HG03280 (cell line): ENCODE measurements around the gene UGT2A2.

Experiments
- ATAC-seq: cut with Tn5 transposase; IDR thresholded peaks from one replicate; pipeline ENCODE4 v1.9.1; 2021; ENCODE audit warnings: mild to moderate bottlenecking, moderate library complexity; ENCODE audit not compliant: unreplicated experiment

UGT2A2 gene

DNA sequence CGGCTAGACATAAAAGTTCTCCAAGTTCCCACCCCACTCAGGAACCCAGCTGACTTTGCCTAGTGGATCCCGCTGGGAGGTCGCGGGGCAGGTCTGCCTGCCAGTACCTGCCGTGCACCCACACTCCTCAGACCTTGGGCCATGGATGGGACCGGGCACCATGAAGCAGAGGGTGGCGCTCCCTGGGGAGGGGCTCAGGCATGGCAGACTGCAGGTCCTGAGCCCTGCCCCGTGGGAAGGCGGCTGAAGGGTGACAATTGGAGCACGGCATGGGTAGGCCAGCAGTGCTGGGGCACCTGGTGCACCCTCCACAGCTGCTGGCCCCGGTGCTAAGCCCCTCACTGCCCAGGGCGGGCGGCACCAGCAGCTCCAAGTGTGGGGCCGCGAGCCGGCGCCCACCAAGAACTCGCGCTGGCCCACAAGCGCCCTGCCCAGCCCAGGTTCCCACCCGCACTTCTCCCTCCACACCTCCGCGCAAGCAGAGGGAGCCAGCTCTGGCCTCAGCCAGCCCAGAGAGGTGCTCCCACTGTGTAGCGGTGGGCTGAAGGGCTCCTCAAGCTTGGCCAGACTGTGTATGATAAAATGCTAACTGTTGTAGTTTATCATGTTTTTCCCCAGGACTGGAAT lies 63.1 kb downstream of the UGT2A2 start:
- ATAC-seq = no peak

DNA sequence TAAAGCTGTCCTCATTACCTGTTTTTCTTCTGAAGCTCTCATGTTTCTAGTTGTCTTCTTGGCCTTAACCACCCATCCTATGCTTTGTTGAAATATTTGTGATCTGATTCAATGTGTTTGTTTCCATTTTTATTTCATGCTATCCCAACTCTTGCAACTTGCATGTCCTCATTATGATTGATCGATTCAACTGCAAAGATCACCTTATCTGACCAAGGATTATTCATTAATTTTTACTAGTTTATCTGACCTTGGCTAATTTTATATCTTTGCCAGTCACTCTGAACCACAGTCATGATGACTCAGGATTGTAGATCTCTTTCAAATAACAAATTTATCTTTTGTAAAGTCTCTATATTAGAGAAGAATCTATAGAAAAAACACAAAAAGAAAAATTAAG lies 70.7 kb downstream of the UGT2A2 start:
- no peak for ATAC-seq

DNA sequence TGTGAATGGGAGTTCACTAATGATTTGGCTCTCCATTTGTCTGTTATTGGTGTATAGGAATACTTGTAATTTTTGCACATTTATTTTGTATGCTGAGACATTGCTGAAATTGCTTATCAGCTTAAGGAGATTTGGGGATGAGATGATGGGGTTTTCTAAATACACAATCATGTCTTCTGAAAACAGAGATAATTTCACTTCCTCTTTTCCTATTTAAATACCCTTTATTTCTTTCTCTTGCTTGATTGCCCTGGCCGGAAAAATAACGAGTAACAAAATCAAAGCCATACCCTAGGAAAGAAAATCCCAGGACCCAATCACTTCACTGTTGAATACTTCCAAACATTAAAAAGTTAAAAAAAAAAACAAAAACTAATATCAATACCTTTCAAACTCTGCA lies 76.0 kb downstream of the UGT2A2 start:
- ATAC-seq = no peak

DNA sequence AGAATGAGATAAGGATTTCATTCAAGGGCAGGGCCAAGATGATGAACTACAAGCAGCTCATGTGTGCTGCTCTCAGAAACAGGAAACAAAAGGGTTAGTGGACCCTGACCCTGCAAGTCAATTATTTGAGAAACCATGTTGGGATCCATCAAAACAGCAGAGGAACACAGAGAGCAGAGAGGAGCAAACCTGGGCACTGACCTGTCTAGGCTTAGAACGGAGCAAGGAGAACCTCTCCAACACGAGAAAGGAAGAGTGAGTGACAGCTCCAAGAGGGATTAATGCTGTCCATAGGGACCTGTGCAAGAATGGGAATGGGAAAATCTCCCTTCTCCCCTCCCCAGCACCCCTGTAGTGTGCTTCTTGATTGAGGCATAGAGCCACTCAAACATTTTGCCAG lies 89.8 kb downstream of the UGT2A2 start:
- ATAC-seq = no peak

DNA sequence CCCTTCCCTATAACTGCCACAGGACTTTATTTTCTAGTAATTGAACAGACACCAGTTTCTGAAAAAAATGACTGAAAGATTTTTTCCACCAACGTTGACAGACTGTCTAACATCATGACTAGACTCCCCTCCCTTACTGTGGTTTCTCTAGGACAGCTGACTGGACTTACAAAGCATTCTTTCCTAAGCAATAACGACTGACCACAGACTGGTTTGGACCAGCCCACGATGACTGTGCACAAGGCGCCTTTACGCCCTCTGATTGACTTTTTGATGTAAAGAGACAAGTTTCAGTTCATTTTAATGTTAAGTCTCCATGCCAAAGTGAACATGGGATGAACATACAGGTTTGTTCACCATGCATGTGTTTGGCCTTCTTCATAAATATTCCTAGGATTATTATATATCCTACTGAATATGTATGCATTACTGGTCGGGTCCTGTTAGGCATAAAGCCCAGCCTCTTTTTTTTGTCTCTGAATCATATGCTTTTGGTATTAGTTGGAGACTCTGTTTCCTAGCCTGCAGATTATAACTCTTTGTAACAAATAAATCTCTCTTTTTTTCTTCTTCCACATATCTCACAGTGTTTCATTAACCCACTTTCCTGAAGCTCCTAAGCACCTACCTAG lies 93.2 kb downstream of the UGT2A2 start:
- ATAC-seq = no peak
